Medulla oblongata (tissue), 1 donor: ENCODE results near the gene COBL.

Source experiments
- DNase-seq: peaks from one replicate; pipeline ENCODE4 v3.0.0-alpha.2; 2015; ENCODE audit errors: extremely low spot score

The COBL gene

DNA sequence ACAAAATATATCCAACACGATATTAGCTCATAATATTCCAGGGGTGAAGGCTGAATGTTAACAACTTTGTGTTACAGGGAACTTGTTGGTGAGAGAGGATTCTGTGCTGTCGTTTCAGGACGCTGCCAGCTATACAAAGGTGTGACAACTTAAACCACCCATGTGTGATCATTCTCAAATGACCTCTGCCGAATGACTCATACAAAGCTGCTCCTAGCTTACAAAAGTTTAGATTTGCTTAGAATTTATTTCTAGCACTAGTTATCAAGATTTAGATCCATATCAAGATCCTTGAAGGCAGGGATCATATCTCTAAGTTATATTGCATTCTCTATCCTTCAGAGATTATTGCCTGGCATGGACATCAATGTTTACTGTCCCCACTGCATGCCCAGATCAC lies 65.3 kb downstream of the COBL start:
- no peak for DNase-seq

DNA sequence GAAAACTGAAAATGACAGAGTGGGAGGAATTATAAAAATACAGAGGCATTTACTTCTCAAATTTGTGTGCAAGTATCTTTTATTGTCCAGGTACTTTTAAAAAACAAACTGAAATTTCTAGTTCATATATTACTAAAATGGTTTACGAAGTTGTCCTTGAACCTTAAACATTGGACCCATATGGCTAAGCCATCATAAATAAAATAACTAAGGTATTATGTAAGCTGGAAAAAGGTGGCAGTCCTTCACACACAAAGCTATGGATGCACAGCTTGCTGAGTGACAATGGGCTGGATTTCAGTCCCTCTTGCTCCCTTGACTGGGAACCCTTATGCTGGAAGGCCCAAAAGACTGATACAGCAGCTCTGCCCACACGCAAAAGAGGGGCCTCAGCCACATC lies 66.1 kb downstream of the COBL start:
- DNase-seq = no peak

DNA sequence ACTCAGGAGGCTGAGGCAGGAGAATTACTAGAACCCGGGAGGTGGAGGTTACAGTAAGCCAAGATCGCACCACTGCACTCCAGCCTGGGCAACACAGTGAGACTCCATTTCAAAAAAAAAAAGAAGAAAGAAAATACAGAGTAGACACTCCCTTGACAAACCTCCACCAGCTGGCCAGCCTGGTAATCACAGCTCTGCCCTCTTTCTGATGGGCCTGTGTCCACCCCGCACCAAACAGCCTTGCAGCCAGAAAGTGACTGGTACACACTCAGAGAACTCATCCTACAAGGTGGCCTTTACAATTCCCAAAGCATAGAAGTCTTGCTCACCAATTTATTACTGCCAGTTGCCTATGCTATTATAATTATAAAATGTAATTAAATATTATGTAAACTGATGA lies 66.6 kb downstream of the COBL start:
- DNase-seq = no peak

GRCh38 chr7:51249187-51249945 lies 67.2 kb downstream of the COBL start:
- DNase-seq = no peak

GRCh38 chr7:51246258-51247245 lies 70.1 kb downstream of the COBL start:
- peak; percentile 91 for DNase-seq

DNA sequence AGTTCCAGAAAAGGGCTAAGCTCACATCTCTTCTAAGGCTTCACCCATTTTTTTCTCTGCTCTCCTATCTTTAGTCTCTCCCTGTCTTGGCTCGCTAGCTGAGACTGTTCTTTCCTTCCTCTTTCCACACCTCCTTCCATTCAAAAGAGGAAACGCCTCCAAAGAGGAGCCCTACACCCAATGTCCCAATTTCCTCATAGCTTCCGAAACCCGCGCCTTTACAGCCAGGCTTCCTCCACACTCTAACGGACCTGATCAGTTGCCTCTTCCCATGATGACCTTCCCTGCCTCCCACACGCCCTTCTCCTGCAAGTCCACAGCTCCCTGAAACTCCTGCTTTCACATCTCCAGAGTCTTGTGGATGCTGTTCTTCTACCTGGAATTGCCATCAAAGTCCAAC lies 71.7 kb downstream of the COBL start:
- no peak for DNase-seq

- no peak for DNase-seq
These were observed 72.6 kb downstream of the COBL start for GRCh38 chr7:51244053-51244452.

- no peak for DNase-seq
These were observed 73.0 kb downstream of the COBL start for GRCh38 chr7:51243631-51244030.

DNA sequence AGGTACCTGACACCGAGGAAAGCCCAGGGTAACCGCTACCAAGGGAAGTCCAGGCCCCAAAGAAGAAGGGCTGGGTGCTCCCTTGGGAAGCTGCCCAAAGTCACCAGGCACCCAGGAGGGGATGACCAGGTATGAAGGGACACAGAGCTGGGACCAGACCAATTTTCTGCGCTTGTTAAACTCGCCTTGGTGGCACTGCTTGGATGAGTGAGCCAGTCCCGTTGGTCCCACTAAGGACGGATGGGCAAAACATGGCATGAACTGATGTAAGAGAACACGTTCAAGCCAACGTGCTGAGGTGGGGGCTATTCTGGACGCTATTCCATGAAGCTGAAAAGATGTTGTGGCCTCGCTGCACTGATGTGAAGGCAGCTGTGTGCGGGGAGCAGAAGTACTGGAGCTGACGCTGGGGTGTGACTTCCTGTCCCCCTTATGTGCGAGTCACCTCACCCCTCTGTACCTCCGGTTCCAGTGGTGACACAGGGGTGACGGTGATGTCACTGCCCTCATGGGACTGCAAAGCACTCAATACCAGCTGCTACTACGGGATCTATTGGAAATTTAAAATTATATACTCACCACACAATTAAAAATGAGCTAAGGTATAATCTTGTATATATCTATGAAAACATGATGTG lies 73.6 kb downstream of the COBL start:
- DNase-seq = no peak

GRCh38 chr7:51242007-51242691 lies 74.5 kb downstream of the COBL start:
- DNase-seq = no peak

- DNase-seq = no peak
These were observed 75.7 kb downstream of the COBL start for GRCh38 chr7:51240868-51241267.

GRCh38 chr7:51239691-51240090 lies 76.9 kb downstream of the COBL start:
- no peak for DNase-seq

DNA sequence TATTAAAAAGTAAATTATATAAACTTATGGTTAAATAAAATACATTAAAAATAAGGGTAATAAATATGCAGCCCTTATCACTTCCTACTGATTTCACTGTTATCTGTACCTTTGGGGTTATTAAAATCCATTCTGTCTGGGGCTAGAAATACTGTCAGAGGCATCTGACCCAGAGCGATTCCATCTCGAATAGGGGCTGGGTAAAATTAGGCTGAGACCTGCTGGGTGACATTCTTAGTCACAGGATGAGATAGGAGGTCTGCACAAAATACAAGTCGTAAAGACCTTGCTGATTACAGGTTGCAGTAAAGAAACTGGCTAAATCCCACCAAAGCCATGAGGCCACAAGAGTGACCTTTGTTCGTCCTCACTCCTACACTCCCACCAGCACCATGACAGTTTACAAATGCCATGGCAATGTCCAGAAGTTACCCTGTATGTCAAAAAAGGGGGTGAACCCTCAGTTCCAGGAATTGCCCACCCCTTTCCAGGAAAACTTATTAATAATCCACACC lies 77.6 kb downstream of the COBL start:
- DNase-seq = no peak

- no peak for DNase-seq
These were observed 79.0 kb downstream of the COBL start for GRCh38 chr7:51237446-51238133.

GRCh38 chr7:51236470-51237132 lies 80.0 kb downstream of the COBL start:
- no peak for DNase-seq

- no peak for DNase-seq
These were observed 80.9 kb downstream of the COBL start for GRCh38 chr7:51235593-51236313.

GRCh38 chr7:51234609-51235308 lies 81.8 kb downstream of the COBL start:
- no peak for DNase-seq

GRCh38 chr7:51234139-51234538 lies 82.5 kb downstream of the COBL start:
- DNase-seq = no peak

DNA sequence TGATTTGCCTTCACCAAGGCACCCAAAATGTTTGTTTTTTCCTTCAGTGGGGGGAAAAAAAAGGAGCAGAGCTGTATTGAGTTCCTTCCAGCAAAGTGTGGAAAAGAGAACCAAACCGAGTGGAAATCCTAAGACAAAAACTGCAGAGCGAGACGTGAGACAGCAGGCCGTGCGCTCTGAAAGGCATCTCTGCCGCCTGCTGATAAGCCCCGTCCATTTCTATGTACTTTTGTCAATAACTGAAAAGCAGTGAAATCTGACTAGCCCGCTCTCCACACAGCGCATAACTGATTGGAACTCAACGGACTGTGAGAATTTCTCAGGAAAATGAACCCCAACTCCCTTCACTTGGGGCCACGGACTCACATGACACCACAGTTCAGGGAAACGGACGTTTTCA lies 83.2 kb downstream of the COBL start:
- peak; percentile 50 for DNase-seq
